HEK293 (cell line): ENCODE data around the gene L3MBTL1.

Experiments used
- ELK4 ChIP-seq: IDR thresholded peaks from 2 replicates; pipeline ENCODE4 v1.6.1; 2011; ENCODE audit warnings: mild to moderate bottlenecking, low read depth, low read length, borderline replicate concordance
- HOXC10 ChIP-seq: sonication (generic); formaldehyde crosslinking; IDR thresholded peaks from 2 replicates; pipeline ENCODE4 v1.8.1; 2023; ENCODE audit warnings: mild to moderate bottlenecking, missing genetic modification reagents
- KLF1 ChIP-seq: fragments of 450-650 bp; formaldehyde crosslinking; IDR thresholded peaks from 2 replicates; pipeline ENCODE4 v1.5.1; 2016; ENCODE audit warnings: missing biosample characterization, missing genetic modification characterization
- KLF16 ChIP-seq: fragments of 450-650 bp; formaldehyde crosslinking; IDR thresholded peaks from 2 replicates; pipeline ENCODE4 v1.5.1; 2017; ENCODE audit warnings: missing biosample characterization, missing genetic modification characterization
- SETDB1 ChIP-seq: IDR thresholded peaks from one replicate; pipeline ENCODE4 v1.6.1; 2017; ENCODE audit warnings: mild to moderate bottlenecking, low read length, moderate library complexity, mixed read lengths; ENCODE audit not compliant: insufficient read length
- ZBTB20 ChIP-seq: fragments of 450-650 bp; formaldehyde crosslinking; IDR thresholded peaks from 2 replicates; pipeline ENCODE4 v1.5.1; 2016; ENCODE audit warnings: missing biosample characterization, missing genetic modification characterization
- ZBTB26 ChIP-seq: fragments of 450-650 bp; formaldehyde crosslinking; optimal IDR thresholded peaks from 2 replicates; pipeline ENCODE3; 2016; ENCODE audit warnings: missing biosample characterization, mild to moderate bottlenecking, missing genetic modification characterization
- ZFP3 ChIP-seq: fragments of 450-650 bp; formaldehyde crosslinking; IDR thresholded peaks from 2 replicates; pipeline ENCODE4 v1.5.1; 2016; ENCODE audit warnings: low read depth, missing biosample characterization, missing genetic modification characterization
- ZNF132 ChIP-seq: fragments of 450-650 bp; formaldehyde crosslinking; IDR thresholded peaks from 2 replicates; pipeline ENCODE4 v1.5.1; 2017; ENCODE audit warnings: missing biosample characterization, missing genetic modification characterization, borderline replicate concordance
- ZNF169 ChIP-seq: fragments of 450-650 bp; formaldehyde crosslinking; IDR thresholded peaks from 2 replicates; pipeline ENCODE4 v1.5.1; 2016; ENCODE audit warnings: missing biosample characterization, missing genetic modification characterization
- ZNF175 ChIP-seq: fragments of 450-650 bp; formaldehyde crosslinking; IDR thresholded peaks from 2 replicates; pipeline ENCODE4 v1.5.1; 2016; ENCODE audit warnings: missing biosample characterization, missing genetic modification characterization
- ZNF184 ChIP-seq: fragments of 450-650 bp; IDR thresholded peaks from 2 replicates; pipeline ENCODE4 v1.5.1; 2018; ENCODE audit warnings: missing biosample characterization, mild to moderate bottlenecking, missing genetic modification characterization
- ZNF211 ChIP-seq: fragments of 450-650 bp; formaldehyde crosslinking; IDR thresholded peaks from 2 replicates; pipeline ENCODE4 v1.5.1; 2016; ENCODE audit warnings: low read depth, missing biosample characterization, missing genetic modification characterization
- ZNF324 ChIP-seq: fragments of 450-650 bp; formaldehyde crosslinking; IDR thresholded peaks from 2 replicates; pipeline ENCODE4 v1.5.1; 2016; ENCODE audit warnings: missing biosample characterization, missing genetic modification characterization
- ZNF426 ChIP-seq: fragments of 450-650 bp; formaldehyde crosslinking; IDR thresholded peaks from 2 replicates; pipeline ENCODE4 v1.5.1; 2017; ENCODE audit warnings: missing biosample characterization, missing genetic modification characterization, mild to moderate bottlenecking, inconsistent platforms, moderate library complexity
- ZNF449 ChIP-seq: fragments of 450-650 bp; formaldehyde crosslinking; IDR thresholded peaks from 2 replicates; pipeline ENCODE4 v1.5.1; 2017; ENCODE audit warnings: missing biosample characterization, mild to moderate bottlenecking, missing genetic modification characterization, moderate library complexity
- ZNF580 ChIP-seq: fragments of 450-650 bp; formaldehyde crosslinking; IDR thresholded peaks from 2 replicates; pipeline ENCODE4 v1.5.1; 2016; ENCODE audit warnings: missing biosample characterization, missing genetic modification characterization
- ZNF621 ChIP-seq: fragments of 450-650 bp; formaldehyde crosslinking; IDR thresholded peaks from 2 replicates; pipeline ENCODE4 v1.5.1; 2017; ENCODE audit warnings: missing biosample characterization, missing genetic modification characterization
- ZNF629 ChIP-seq: fragments of 450-650 bp; formaldehyde crosslinking; IDR thresholded peaks from 2 replicates; pipeline ENCODE4 v1.5.1; 2017; ENCODE audit warnings: missing biosample characterization, missing genetic modification characterization
- ZNF701 ChIP-seq: fragments of 450-650 bp; formaldehyde crosslinking; IDR thresholded peaks from 2 replicates; pipeline ENCODE4 v1.5.1; 2016; ENCODE audit warnings: missing biosample characterization, missing genetic modification characterization
- ZNF843 ChIP-seq: fragments of 450-650 bp; formaldehyde crosslinking; IDR thresholded peaks from 2 replicates; pipeline ENCODE4 v1.5.1; 2016; ENCODE audit warnings: missing biosample characterization, missing genetic modification characterization
- TF ChIP-seq, protein P1 (sequence below): fragments of 450-650 bp; formaldehyde crosslinking; IDR thresholded peaks from 2 replicates; pipeline ENCODE4 v1.5.1; 2017; ENCODE audit warnings: missing biosample characterization, missing genetic modification characterization
- TF ChIP-seq, protein P2 (sequence below): fragments of 450-650 bp; formaldehyde crosslinking; IDR thresholded peaks from 2 replicates; pipeline ENCODE4 v1.5.1; 2017; ENCODE audit warnings: missing biosample characterization, missing genetic modification characterization
- TF ChIP-seq, protein P3 (sequence below): fragments of 450-650 bp; formaldehyde crosslinking; IDR thresholded peaks from 2 replicates; pipeline ENCODE4 v1.5.1; 2016; ENCODE audit warnings: missing biosample characterization, missing genetic modification characterization
- TF ChIP-seq, protein P4 (sequence below): fragments of 450-650 bp; formaldehyde crosslinking; IDR thresholded peaks from 2 replicates; pipeline ENCODE4 v1.5.0; 2017; ENCODE audit warnings: missing biosample characterization, missing genetic modification characterization, borderline replicate concordance
- TF ChIP-seq, protein P5 (sequence below): fragments of 450-650 bp; formaldehyde crosslinking; IDR thresholded peaks from 2 replicates; pipeline ENCODE4 v1.5.1; 2016; ENCODE audit warnings: missing biosample characterization, missing genetic modification characterization

The L3MBTL1 gene

GRCh38 chr20:43590392-43591303 lies 83.2 kb downstream of the L3MBTL1 start, which contains the start of gene IFT52 (continued):
- TF ChIP-seq SETDB1 (no peak), ZNF621 (tag by site-specific recombination) (no peak), ZNF449 (tag by site-specific recombination) (peak; percentile 12; the same call in 1 of the 2 replicates), ZNF843 (tag by site-specific recombination) (no peak), ZNF426 (tag by site-specific recombination) (no peak), ZFP3 (tag by site-specific recombination) (no peak), ZNF169 (tag by site-specific recombination) (no peak), KLF1 (tag by site-specific recombination) (peak; percentile 73), ZNF701 (no peak), ZNF324 (peak; percentile 87), ZNF211 (tag by site-specific recombination) (no peak), ZNF629 (tag by site-specific recombination) (peak; percentile 80), ZNF132 (no peak), ZBTB20 (tag by site-specific recombination) (peak; percentile 63), HOXC10 (no peak), KLF16 (tag by site-specific recombination) (peak; percentile 86; the same call in 1 of the 2 replicates), ZBTB26 (peak; percentile 56), ZNF580 (tag by site-specific recombination) (peak; percentile 76; the same call in 1 of the 2 replicates), ZNF175 (tag by site-specific recombination) (no peak), ELK4 (no peak), ZNF184 (tag by site-specific recombination) (no peak)
- TF ChIP-seq, protein P1, sequence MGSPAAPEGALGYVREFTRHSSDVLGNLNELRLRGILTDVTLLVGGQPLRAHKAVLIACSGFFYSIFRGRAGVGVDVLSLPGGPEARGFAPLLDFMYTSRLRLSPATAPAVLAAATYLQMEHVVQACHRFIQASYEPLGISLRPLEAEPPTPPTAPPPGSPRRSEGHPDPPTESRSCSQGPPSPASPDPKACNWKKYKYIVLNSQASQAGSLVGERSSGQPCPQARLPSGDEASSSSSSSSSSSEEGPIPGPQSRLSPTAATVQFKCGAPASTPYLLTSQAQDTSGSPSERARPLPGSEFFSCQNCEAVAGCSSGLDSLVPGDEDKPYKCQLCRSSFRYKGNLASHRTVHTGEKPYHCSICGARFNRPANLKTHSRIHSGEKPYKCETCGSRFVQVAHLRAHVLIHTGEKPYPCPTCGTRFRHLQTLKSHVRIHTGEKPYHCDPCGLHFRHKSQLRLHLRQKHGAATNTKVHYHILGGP (tag by site-specific recombination), result no peak
- TF ChIP-seq, protein P2, sequence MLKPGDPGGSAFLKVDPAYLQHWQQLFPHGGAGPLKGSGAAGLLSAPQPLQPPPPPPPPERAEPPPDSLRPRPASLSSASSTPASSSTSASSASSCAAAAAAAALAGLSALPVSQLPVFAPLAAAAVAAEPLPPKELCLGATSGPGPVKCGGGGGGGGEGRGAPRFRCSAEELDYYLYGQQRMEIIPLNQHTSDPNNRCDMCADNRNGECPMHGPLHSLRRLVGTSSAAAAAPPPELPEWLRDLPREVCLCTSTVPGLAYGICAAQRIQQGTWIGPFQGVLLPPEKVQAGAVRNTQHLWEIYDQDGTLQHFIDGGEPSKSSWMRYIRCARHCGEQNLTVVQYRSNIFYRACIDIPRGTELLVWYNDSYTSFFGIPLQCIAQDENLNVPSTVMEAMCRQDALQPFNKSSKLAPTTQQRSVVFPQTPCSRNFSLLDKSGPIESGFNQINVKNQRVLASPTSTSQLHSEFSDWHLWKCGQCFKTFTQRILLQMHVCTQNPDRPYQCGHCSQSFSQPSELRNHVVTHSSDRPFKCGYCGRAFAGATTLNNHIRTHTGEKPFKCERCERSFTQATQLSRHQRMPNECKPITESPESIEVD (tag by site-specific recombination), result no peak
- TF ChIP-seq, protein P3, sequence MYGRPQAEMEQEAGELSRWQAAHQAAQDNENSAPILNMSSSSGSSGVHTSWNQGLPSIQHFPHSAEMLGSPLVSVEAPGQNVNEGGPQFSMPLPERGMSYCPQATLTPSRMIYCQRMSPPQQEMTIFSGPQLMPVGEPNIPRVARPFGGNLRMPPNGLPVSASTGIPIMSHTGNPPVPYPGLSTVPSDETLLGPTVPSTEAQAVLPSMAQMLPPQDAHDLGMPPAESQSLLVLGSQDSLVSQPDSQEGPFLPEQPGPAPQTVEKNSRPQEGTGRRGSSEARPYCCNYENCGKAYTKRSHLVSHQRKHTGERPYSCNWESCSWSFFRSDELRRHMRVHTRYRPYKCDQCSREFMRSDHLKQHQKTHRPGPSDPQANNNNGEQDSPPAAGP (tag by site-specific recombination), result peak; percentile 70; the same call in 1 of the 2 replicates
- TF ChIP-seq, protein P4, sequence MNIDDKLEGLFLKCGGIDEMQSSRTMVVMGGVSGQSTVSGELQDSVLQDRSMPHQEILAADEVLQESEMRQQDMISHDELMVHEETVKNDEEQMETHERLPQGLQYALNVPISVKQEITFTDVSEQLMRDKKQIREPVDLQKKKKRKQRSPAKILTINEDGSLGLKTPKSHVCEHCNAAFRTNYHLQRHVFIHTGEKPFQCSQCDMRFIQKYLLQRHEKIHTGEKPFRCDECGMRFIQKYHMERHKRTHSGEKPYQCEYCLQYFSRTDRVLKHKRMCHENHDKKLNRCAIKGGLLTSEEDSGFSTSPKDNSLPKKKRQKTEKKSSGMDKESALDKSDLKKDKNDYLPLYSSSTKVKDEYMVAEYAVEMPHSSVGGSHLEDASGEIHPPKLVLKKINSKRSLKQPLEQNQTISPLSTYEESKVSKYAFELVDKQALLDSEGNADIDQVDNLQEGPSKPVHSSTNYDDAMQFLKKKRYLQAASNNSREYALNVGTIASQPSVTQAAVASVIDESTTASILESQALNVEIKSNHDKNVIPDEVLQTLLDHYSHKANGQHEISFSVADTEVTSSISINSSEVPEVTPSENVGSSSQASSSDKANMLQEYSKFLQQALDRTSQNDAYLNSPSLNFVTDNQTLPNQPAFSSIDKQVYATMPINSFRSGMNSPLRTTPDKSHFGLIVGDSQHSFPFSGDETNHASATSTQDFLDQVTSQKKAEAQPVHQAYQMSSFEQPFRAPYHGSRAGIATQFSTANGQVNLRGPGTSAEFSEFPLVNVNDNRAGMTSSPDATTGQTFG (tag by site-specific recombination), result no peak
- TF ChIP-seq, protein P5, sequence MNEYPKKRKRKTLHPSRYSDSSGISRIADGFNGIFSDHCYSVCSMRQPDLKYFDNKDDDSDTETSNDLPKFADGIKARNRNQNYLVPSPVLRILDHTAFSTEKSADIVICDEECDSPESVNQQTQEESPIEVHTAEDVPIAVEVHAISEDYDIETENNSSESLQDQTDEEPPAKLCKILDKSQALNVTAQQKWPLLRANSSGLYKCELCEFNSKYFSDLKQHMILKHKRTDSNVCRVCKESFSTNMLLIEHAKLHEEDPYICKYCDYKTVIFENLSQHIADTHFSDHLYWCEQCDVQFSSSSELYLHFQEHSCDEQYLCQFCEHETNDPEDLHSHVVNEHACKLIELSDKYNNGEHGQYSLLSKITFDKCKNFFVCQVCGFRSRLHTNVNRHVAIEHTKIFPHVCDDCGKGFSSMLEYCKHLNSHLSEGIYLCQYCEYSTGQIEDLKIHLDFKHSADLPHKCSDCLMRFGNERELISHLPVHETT (tag by site-specific recombination), result peak; percentile 73; the same call in 1 of the 2 replicates
